GM12878 (cell line): ENCODE measurements around the gene ROR2. TPM values are rescaled to one million over a fixed set of nuclear protein-coding genes. Genes with fewer than 3 reads are reported as not detected.

Source experiments
- ATAC-seq: fragments of 200-7000 bp; cut with Tn5 transposase; 3 replicates; pipeline ENCODE4 v1.9.1; 2020; ENCODE audit warnings: mild to moderate bottlenecking, moderate library complexity
- BruUV-seq: library from RNA; stranded (reverse); fragments of 400-500 nt; replicated peaks from 2 replicates; lab custom pipeline; 2021; lab: Mats Ljungman, UMichigan
- CTCF ChIA-PET: fragments of 300-600 bp; sonication (Branson Sonifier 250); formaldehyde crosslinking; extraction: SDS; loops from one replicate; lab custom pipeline; 2021; ENCODE audit warnings: inconsistent platforms; lab: Yijun Ruan, JAX
- POLR2A ChIA-PET: fragments of 350-600 bp; formaldehyde crosslinking; extraction: SDS; loops from one replicate; lab custom pipeline; 2021; ENCODE audit warnings: inconsistent platforms; lab: Charles Lee
- RAD21 ChIA-PET: fragments of 300-600 bp; sonication (Branson Sonifier 250); formaldehyde crosslinking; loops from one replicate; lab custom pipeline; 2023; ENCODE audit warnings: antibody characterized with exemption; ENCODE audit not compliant: unreplicated experiment; lab: Charles Lee
- SMC1A ChIA-PET: fragments of 300-600 bp; sonication (Branson Sonifier 250); formaldehyde crosslinking; loops from one replicate; lab custom pipeline; 2023; ENCODE audit not compliant: unreplicated experiment, uncharacterized antibody; lab: Charles Lee
- DNase-seq: peaks from one replicate; pipeline ENCODE4 v3.0.0-alpha.2; 2011; ENCODE audit warnings: low read depth, low spot score
- FAIRE-seq: peaks from 3 replicates; lab custom pipeline; 2011; peaks lifted over from hg19 to GRCh38; lab: Jason Lieb, UNC
- H2AFZ ChIP-seq: 2 replicates; pipeline ENCODE4 v1.6.0; 2011; ENCODE audit warnings: low read depth, low read length, control low read depth; ENCODE audit not compliant: control insufficient read depth
- H3K27ac ChIP-seq: 2 replicates; pipeline ENCODE4 v1.5.1; 2011; ENCODE audit warnings: control low read depth; ENCODE audit not compliant: control insufficient read depth, insufficient read depth
- H3K27me3 ChIP-seq, 2 experiments: replicated peaks in 1 of 2; 2 replicates each; pipeline versions ENCODE4 v1.6.0 to v1.6.1; 2011; ENCODE audit warnings: low read length in 1 of 2; ENCODE audit not compliant: control insufficient read depth in 2 of 2, insufficient read depth in 2 of 2
- H3K36me3 ChIP-seq, 2 experiments: 2 replicates each; pipeline ENCODE4 v1.5.1; 2011; ENCODE audit warnings: low read length in 1 of 2; ENCODE audit not compliant: control insufficient read depth in 2 of 2, insufficient read depth in 2 of 2
- H3K4me1 ChIP-seq: 2 replicates; pipeline ENCODE4 v1.6.1; 2011; ENCODE audit warnings: mild to moderate bottlenecking, low read length, moderate library complexity, mixed read lengths; ENCODE audit not compliant: control insufficient read depth, insufficient read depth
- H3K4me2 ChIP-seq: 2 replicates; pipeline ENCODE4 v1.6.0; 2011; ENCODE audit warnings: control low read depth; ENCODE audit not compliant: control insufficient read depth, insufficient read depth
- H3K4me3 ChIP-seq: fragments of 200-600 bp; sonication (generic); 2 replicates; pipeline ENCODE4 v1.5.1; 2016
- H3K79me2 ChIP-seq: 2 replicates; pipeline ENCODE4 v1.6.0; 2011; ENCODE audit warnings: low read length; ENCODE audit not compliant: control insufficient read depth, insufficient read depth
- H3K9ac ChIP-seq: 2 replicates; pipeline ENCODE4 v1.8.0; 2011; ENCODE audit warnings: low read length, control low read depth, mixed read lengths; ENCODE audit not compliant: control insufficient read depth, insufficient read depth
- H3K9me3 ChIP-seq: replicated peaks from 3 replicates; pipeline ENCODE4 v1.5.1; 2011; ENCODE audit warnings: mild to moderate bottlenecking, low read length; ENCODE audit not compliant: control insufficient read depth, insufficient read depth
- H4K20me1 ChIP-seq: 2 replicates; pipeline ENCODE4 v1.6.0; 2011; ENCODE audit not compliant: control insufficient read depth, insufficient read depth
- BACH1 ChIP-seq: fragments of 450-650 bp; IDR thresholded peaks from 2 replicates; pipeline ENCODE4 v1.6.1; 2017; ENCODE audit warnings: mild to moderate bottlenecking, borderline replicate concordance
- EP300 ChIP-seq, 2 experiments: fragments of 150-350 bp in 1 of 2; IDR thresholded peaks; 2 replicates each; pipeline ENCODE4 v1.6.1; 2011 to 2012; ENCODE audit warnings: low read depth in 2 of 2, low read length in 2 of 2, borderline replicate concordance in 1 of 2, improper control_type of control experiment in 1 of 2, inconsistent platforms in 1 of 2; ENCODE audit not compliant: control insufficient read depth in 1 of 2
- FOS ChIP-seq: IDR thresholded peaks from 3 replicates; pipeline ENCODE4 v1.6.1; 2011; ENCODE audit warnings: borderline replicate concordance; ENCODE audit not compliant: insufficient read length; ENCODE audit errors: extremely low read depth
- FOXM1 ChIP-seq: IDR thresholded peaks from 2 replicates; pipeline ENCODE4 v1.6.1; 2012; ENCODE audit warnings: low read depth, mild to moderate bottlenecking, inconsistent platforms, low read length, moderate library complexity
- LARP7 ChIP-seq: fragments of 450-650 bp; IDR thresholded peaks from 2 replicates; pipeline ENCODE4 v1.6.1; 2017; ENCODE audit warnings: mild to moderate bottlenecking
- NFIC ChIP-seq: IDR thresholded peaks from 2 replicates; pipeline ENCODE4 v1.6.1; 2012; ENCODE audit warnings: low read depth, mild to moderate bottlenecking, inconsistent platforms, low read length, moderate library complexity
- NKRF ChIP-seq: fragments of 450-650 bp; conservative IDR thresholded peaks from 2 replicates; pipeline ENCODE4 v1.6.1; 2017; ENCODE audit warnings: mild to moderate bottlenecking, moderate library complexity
- PKNOX1 ChIP-seq: fragments of 450-650 bp; IDR thresholded peaks from 2 replicates; pipeline ENCODE4 v1.6.1; 2016; ENCODE audit warnings: mild to moderate bottlenecking
- RAD21 ChIP-seq: IDR thresholded peaks from 2 replicates; pipeline ENCODE4 v1.6.1; 2011; ENCODE audit warnings: mild to moderate bottlenecking, low read depth, low read length, moderate library complexity; ENCODE audit not compliant: insufficient read depth
- RELA ChIP-seq: fragments of 450-650 bp; IDR thresholded peaks from 2 replicates; pipeline ENCODE4 v1.8.0; 2014; ENCODE audit warnings: borderline replicate concordance; ENCODE audit not compliant: partially characterized antibody
- SIX5 ChIP-seq: IDR thresholded peaks from 2 replicates; pipeline ENCODE4 v1.6.1; 2011; ENCODE audit warnings: mild to moderate bottlenecking, low read depth, low read length, moderate library complexity; ENCODE audit not compliant: severe bottlenecking
- SMAD5 ChIP-seq: IDR thresholded peaks from 2 replicates; pipeline ENCODE4 v1.6.1; 2016; ENCODE audit warnings: antibody characterized with exemption, low read depth
- SREBF1 ChIP-seq: IDR thresholded peaks from 2 replicates; pipeline ENCODE4 v1.6.1; 2012; ENCODE audit warnings: mild to moderate bottlenecking, low read length
- STAT1 ChIP-seq: fragments of 450-650 bp; conservative IDR thresholded peaks from 2 replicates; pipeline ENCODE4 v1.6.1; 2014; ENCODE audit warnings: antibody characterized with exemption, mild to moderate bottlenecking
- USF1 ChIP-seq: IDR thresholded peaks from 2 replicates; pipeline ENCODE4 v1.6.1; 2011; ENCODE audit warnings: borderline replicate concordance, low read depth, mild to moderate bottlenecking, moderate library complexity, mixed read lengths, low read length; ENCODE audit not compliant: insufficient read depth; ENCODE audit errors: extremely low read length
- WRNIP1 ChIP-seq: IDR thresholded peaks from 2 replicates; pipeline ENCODE4 v1.6.1; 2011; ENCODE audit warnings: low read depth, low read length, improper control_type of control experiment, borderline replicate concordance
- ZNF687 ChIP-seq: fragments of 450-650 bp; IDR thresholded peaks from 2 replicates; pipeline ENCODE4 v1.6.1; 2017; ENCODE audit warnings: mild to moderate bottlenecking, moderate library complexity
- whole genome bisulfite sequencing: methylation state at CpG from one replicate; pipeline ENCODE4 v1.1.6; 2016; ENCODE audit warnings: low lambda C conversion rate; ENCODE audit not compliant: insufficient replicate concordance, insufficient coverage; ENCODE audit errors: missing lambda C conversion rate; 5-methylcytosine and 5-hydroxymethylcytosine counted together
- in situ Hi-C: fragments of 300-500 bp; cut with MboI; formaldehyde crosslinking; loops from 9 replicates; pipeline ENCODE4 v1.14.3; 2018; ENCODE audit warnings: mixed read lengths
- intact Hi-C: fragments of 100-400 bp; cut with micrococcal nuclease; formaldehyde crosslinking; loops from one replicate; pipeline ENCODE4 v1.14.2; 2022; ENCODE audit not compliant: unreplicated experiment
- polyA plus RNA-seq, 11 experiments: library from polyadenylated mRNA; depleted of rRNA in 4 of 11; unstranded in 6 of 11; stranded (reverse) in 5 of 11; fragments of >200 nt; fragmentation: Nextera tagmentation in 4 of 11; fragmentation: Illumina TruSeq in 1 of 11; extraction: Ambion mirVana in 4 of 11; extraction: Trizol in 1 of 11; gene quantifications; 1 replicate in 1 of 11; 2 replicates in 10 of 11; pipeline versions ENCODE4 v1.2.1 to v1.2.3, GENCODE V29; 2011 to 2016; ENCODE audit warnings: inconsistent platforms in 2 of 11, missing spikeins in 2 of 11, low read depth in 1 of 11
- total RNA-seq, 4 experiments: library from RNA; depleted of rRNA in 3 of 4; stranded (reverse); fragments of >200 nt in 3 of 4; fragmentation: Illumina TruSeq in 1 of 4; extraction: Trizol in 1 of 4; gene quantifications; 2 replicates each; pipeline versions ENCODE4 v1.2.1 to v1.2.3, GENCODE V29; 2013 to 2021

The ROR2 gene
- total and polyA plus RNA-seq, 10 of the 15 experiments (the other 5 are each of a cell fraction or from before 2014, with no cell fraction given), result 0.03 to 0.05 TPM; not detected in 8

GRCh38 chr9:91591627-91592026 is 358.4 kb downstream of the ROR2 start:
- Histone ChIP-seq H3K4me2 (no peak overlapping the region), H3K4me3 (no peak overlapping the region), H3K36me3 (no peaks in the 10 kb centered on the region), H3K27me3 (no peaks in the 10 kb centered on the region; a peak in 1 of 4 replicates), H2AFZ (no peak overlapping the region), H3K9ac (no peak overlapping the region), H3K4me1 (peaks cover 4% of the 10 kb centered on the region; the same call in 1 of the 2 replicates), H4K20me1 (no peaks in the 10 kb centered on the region), H3K79me2 (no peaks in the 10 kb centered on the region), H3K9me3 (no peaks in the 10 kb centered on the region), H3K27ac (no peak overlapping the region)
- intact Hi-C loops (no loop called here), in situ Hi-C loops (no loop called here)
- CTCF ChIA-PET, result no interaction called here
- SMC1A ChIA-PET, result no interaction called here
- WGBS, result 23% methylated on average over 3 of the region's 3 CpGs
- no peak for ATAC-seq
- no peak for DNase-seq
- POLR2A ChIA-PET, result no interaction called here
- no TSS peak for BruUV-seq
- no peak for FAIRE-seq
- RAD21 ChIA-PET, result no interaction called here
- no peak for TF ChIP-seq SREBF1
- no peak for TF ChIP-seq NFIC
- TF ChIP-seq USF1, result no peak
- TF ChIP-seq SIX5, result no peak
- TF ChIP-seq FOXM1, result no peak
- no peak for TF ChIP-seq STAT1
- no peak for TF ChIP-seq RELA
- TF ChIP-seq RAD21, result no peak
- TF ChIP-seq NKRF, result no peak
- no peak for TF ChIP-seq EP300 (IDR thresholded peaks at IDR 0.05; ENCODE audit: borderline replicate concordance in 1 of 2, control insufficient read depth in 1 of 2, low read depth in 2 of 2, low read length in 2 of 2)
- TF ChIP-seq PKNOX1, result no peak
- TF ChIP-seq BACH1, result no peak
- TF ChIP-seq SMAD5, result no peak
- no peak for TF ChIP-seq LARP7
- no peak for TF ChIP-seq WRNIP1
- TF ChIP-seq ZNF687, result no peak
- TF ChIP-seq FOS, result no peak
